ENCODE measurements around the gene MOCS1.

DNA sequence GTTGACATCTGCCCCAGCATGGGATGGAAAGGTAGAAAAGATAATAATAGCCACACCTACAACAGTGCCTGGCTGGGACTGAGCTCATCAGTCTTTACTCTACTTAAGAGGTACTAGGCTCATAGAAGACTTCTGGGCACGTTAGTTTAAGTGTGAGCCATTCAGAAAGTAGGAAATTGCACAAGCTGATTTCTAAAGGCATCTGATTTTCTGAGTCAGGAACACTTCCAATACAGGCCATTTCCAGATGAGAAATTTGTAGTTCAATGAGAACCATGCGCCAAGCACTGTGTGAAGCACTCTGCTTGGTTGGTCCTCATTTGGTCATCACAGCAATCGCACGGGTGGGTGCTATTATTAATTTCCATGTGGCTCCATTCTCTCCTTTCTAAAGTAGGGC lies 42.3 kb downstream of the MOCS1 start:
- TF ChIP-seq, protein P1, sequence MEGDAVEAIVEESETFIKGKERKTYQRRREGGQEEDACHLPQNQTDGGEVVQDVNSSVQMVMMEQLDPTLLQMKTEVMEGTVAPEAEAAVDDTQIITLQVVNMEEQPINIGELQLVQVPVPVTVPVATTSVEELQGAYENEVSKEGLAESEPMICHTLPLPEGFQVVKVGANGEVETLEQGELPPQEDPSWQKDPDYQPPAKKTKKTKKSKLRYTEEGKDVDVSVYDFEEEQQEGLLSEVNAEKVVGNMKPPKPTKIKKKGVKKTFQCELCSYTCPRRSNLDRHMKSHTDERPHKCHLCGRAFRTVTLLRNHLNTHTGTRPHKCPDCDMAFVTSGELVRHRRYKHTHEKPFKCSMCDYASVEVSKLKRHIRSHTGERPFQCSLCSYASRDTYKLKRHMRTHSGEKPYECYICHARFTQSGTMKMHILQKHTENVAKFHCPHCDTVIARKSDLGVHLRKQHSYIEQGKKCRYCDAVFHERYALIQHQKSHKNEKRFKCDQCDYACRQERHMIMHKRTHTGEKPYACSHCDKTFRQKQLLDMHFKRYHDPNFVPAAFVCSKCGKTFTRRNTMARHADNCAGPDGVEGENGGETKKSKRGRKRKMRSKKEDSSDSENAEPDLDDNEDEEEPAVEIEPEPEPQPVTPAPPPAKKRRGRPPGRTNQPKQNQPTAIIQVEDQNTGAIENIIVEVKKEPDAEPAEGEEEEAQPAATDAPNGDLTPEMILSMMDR (IDR thresholded peaks at IDR 0.05): no peak
- TF ChIP-seq, protein P2, sequence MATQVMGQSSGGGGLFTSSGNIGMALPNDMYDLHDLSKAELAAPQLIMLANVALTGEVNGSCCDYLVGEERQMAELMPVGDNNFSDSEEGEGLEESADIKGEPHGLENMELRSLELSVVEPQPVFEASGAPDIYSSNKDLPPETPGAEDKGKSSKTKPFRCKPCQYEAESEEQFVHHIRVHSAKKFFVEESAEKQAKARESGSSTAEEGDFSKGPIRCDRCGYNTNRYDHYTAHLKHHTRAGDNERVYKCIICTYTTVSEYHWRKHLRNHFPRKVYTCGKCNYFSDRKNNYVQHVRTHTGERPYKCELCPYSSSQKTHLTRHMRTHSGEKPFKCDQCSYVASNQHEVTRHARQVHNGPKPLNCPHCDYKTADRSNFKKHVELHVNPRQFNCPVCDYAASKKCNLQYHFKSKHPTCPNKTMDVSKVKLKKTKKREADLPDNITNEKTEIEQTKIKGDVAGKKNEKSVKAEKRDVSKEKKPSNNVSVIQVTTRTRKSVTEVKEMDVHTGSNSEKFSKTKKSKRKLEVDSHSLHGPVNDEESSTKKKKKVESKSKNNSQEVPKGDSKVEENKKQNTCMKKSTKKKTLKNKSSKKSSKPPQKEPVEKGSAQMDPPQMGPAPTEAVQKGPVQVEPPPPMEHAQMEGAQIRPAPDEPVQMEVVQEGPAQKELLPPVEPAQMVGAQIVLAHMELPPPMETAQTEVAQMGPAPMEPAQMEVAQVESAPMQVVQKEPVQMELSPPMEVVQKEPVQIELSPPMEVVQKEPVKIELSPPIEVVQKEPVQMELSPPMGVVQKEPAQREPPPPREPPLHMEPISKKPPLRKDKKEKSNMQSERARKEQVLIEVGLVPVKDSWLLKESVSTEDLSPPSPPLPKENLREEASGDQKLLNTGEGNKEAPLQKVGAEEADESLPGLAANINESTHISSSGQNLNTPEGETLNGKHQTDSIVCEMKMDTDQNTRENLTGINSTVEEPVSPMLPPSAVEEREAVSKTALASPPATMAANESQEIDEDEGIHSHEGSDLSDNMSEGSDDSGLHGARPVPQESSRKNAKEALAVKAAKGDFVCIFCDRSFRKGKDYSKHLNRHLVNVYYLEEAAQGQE (IDR thresholded peaks at IDR 0.05; ENCODE audit: low read depth, low read length): no peak
- TF ChIP-seq MEF2A (IDR thresholded peaks at IDR 0.05; ENCODE audit: borderline replicate concordance, low read depth) (no peak), SIN3A (IDR thresholded peaks at IDR 0.05; ENCODE audit: borderline replicate concordance, low read depth, low read length) (no peak), EP300 (IDR thresholded peaks at IDR 0.05; ENCODE audit: borderline replicate concordance in 1 of 2, low read depth in 1 of 2, low read length in 1 of 2) (no peak), RXRA (IDR thresholded peaks at IDR 0.05; ENCODE audit: borderline replicate concordance, low read depth) (no peak), EZH2phosphoT487 (IDR thresholded peaks at IDR 0.05; ENCODE audit: borderline replicate concordance, low read depth) (no peak), ZBTB33 (IDR thresholded peaks at IDR 0.05; ENCODE audit: borderline replicate concordance, low read depth) (no peak), POLR2AphosphoS5 (IDR thresholded peaks at IDR 0.05; ENCODE audit: low read depth, low read length) (no peak), RAD21 (IDR thresholded peaks at IDR 0.05; ENCODE audit: low read length) (no peak), TAF1 (IDR thresholded peaks at IDR 0.05; ENCODE audit: borderline replicate concordance, low read depth, low read length) (no peak)
- TF ChIP-seq, protein P3, sequence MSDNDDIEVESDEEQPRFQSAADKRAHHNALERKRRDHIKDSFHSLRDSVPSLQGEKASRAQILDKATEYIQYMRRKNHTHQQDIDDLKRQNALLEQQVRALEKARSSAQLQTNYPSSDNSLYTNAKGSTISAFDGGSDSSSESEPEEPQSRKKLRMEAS (IDR thresholded peaks at IDR 0.05; ENCODE audit: low read depth): no peak

All from SK-N-SH (cell line).